Mesothelial cell of epicardium (in vitro differentiated cells): ENCODE data around the gene ZBTB1. TPM values are rescaled to one million over a fixed set of nuclear protein-coding genes. Genes with fewer than 3 reads are reported as not detected.
A peak's percentile ranks its signal among the peaks of the same experiment; 100 is the strongest.

ENCODE experiments used
- DNase-seq, 2 experiments: peaks; one replicate each; pipeline ENCODE4 v3.0.0; 2021; ENCODE audit warnings: low spot score in 2 of 2; ENCODE audit not compliant: unreplicated experiment in 2 of 2
- H3K27ac Mint-ChIP-seq: 2 replicates; pipeline ENCODE4 v1.8.0; 2021; ENCODE audit warnings: mixed read lengths
- H3K27me3 Mint-ChIP-seq: 2 replicates; pipeline ENCODE4 v1.8.0; 2021; ENCODE audit warnings: low read depth, mixed read lengths
- H3K36me3 Mint-ChIP-seq: 2 replicates; pipeline ENCODE4 v1.8.0; 2021; ENCODE audit warnings: mixed read lengths
- H3K4me1 Mint-ChIP-seq: 2 replicates; pipeline ENCODE4 v1.8.0; 2021; ENCODE audit warnings: mixed read lengths
- H3K4me3 Mint-ChIP-seq: 2 replicates; pipeline ENCODE4 v1.8.0; 2021; ENCODE audit warnings: mild to moderate bottlenecking, moderate library complexity, mixed read lengths
- H3K9me3 Mint-ChIP-seq: 2 replicates; pipeline ENCODE4 v1.8.0; 2021; ENCODE audit warnings: mixed read lengths
- total RNA-seq: library from RNA; stranded (reverse); gene quantifications from 3 replicates; pipeline ENCODE4 v1.2.1, GENCODE V29; 2021
- TF ChIP-seq, protein P1 (sequence below): fragments of 200-600 bp; sonication (generic); IDR thresholded peaks from one replicate; pipeline ENCODE4 v1.5.0; 2021; ENCODE audit warnings: antibody characterized with exemption; ENCODE audit not compliant: unreplicated experiment

Gene ZBTB1
- total RNA-seq, 1 donor from 2014 or later: 67.4 TPM

DNA sequence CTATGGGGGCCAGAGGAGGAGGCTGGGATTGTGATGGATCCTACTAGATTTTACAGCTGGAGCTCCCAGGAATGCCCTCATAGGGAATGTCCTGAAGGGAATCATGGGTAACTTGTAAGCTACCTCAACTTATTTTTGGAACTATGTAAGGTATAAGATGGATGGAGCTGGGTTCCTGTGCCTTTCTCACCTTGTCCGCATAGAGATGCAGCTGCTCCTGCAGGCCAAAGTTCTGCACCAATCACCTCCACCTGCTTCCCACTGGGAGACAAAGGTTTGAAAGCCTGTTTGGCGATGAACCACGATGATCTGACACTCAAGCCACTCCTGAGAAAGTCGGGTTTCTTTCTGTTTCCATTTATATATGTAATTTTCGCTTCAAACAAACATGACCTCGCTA, 39.9 kb upstream of the ZBTB1 start:
- no peaks in the 10 kb centered on the region for H3K27me3 Mint-ChIP-seq
- no peaks in the 10 kb centered on the region for H3K9me3 Mint-ChIP-seq
- peaks cover 5% of the 10 kb centered on the region for H3K36me3 Mint-ChIP-seq
- peaks cover 18% of the 10 kb centered on the region for H3K4me1 Mint-ChIP-seq
- TF ChIP-seq, protein P1, sequence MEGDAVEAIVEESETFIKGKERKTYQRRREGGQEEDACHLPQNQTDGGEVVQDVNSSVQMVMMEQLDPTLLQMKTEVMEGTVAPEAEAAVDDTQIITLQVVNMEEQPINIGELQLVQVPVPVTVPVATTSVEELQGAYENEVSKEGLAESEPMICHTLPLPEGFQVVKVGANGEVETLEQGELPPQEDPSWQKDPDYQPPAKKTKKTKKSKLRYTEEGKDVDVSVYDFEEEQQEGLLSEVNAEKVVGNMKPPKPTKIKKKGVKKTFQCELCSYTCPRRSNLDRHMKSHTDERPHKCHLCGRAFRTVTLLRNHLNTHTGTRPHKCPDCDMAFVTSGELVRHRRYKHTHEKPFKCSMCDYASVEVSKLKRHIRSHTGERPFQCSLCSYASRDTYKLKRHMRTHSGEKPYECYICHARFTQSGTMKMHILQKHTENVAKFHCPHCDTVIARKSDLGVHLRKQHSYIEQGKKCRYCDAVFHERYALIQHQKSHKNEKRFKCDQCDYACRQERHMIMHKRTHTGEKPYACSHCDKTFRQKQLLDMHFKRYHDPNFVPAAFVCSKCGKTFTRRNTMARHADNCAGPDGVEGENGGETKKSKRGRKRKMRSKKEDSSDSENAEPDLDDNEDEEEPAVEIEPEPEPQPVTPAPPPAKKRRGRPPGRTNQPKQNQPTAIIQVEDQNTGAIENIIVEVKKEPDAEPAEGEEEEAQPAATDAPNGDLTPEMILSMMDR: no peak
- no peak for DNase-seq
- H3K4me3 Mint-ChIP-seq: peak overlapping the region; percentile 76
- H3K27ac Mint-ChIP-seq: no peak overlapping the region

DNA sequence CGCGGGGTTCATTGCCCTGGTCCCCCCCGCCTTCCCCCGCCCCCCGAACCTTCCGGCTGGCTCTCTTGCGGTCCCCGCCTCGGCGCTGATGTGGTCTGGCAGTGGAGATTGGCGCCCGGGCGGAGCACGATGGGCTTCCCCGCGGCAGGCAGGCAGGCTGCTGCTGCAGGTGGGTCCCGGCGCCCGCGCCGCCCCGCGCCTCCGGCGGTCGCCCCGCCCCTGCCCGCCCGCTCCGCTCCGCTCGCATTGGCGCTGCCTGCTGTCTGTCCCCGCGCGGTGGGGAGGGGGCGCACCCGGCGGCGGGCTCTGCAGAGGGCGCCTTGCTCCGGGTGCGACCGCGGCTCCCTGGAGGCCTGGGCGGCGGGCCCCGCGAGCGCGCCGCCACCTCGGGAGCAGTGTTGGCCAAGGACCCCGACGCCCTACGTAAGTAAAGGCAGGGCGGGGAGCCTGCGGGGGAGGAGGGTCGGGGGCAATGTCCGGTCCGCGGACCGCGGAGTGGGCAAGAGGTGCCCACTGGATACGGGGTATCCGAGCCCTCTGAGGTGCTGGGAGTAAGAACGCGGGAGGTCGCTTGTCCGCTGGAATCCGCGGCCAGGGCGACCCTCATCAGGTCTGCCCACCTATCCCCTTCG, 39.3 kb upstream of the ZBTB1 start, which contains the start of gene AKAP5:
AKAP5 (plus strand) TSS at position 309 of the 632 bp plus-strand sequence. CDS start 2,896 bp downstream, outside the sequence.
- TF ChIP-seq, protein P1: no peak
- H3K27me3 Mint-ChIP-seq: no peaks in the 10 kb centered on the region
- H3K9me3 Mint-ChIP-seq: no peaks in the 10 kb centered on the region
- DNase-seq: peak; percentile 82 to 86
- peaks cover 6% of the 10 kb centered on the region for H3K36me3 Mint-ChIP-seq
- H3K27ac Mint-ChIP-seq: peak within 1 kb of the TSS; percentile 35
- H3K4me3 Mint-ChIP-seq: peak within 1 kb of the TSS; percentile 77
- peaks cover 18% of the 10 kb centered on the region for H3K4me1 Mint-ChIP-seq

DNA sequence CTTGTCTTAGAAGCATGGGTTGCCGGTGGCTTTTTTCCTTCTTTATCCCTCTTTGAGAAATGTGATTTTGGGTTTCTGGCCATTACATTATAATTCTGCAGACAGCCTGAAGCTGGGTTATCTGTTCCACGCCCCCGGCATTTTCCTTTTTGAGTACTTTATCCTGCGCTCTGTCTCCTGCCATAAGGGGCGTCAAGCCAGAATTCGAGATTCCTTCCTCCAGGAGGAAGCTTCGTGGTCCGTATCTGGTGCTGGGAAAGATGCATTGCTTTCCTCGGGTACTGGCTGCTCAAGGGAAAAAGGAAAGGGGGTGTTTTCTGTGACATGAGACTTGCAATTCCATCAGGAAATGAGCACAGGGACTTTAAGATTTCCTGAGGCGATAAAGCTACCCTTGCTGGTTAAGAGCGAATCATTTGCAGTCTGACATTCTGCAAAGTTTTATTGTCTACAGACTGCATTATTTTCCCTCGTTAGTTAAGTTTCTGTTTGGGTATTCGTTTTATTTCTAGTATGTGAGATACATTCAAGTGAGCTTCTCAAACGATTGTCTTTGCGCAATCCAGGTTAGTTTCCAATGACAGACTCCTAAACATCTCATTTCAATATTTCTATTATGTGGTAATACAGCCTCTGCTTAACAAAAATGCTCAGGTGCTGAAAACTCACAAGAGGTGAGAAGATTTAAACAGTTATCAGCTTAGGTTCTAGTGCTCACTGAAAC, 38.6 kb upstream of the ZBTB1 start:
- TF ChIP-seq, protein P1: no peak
- no peaks in the 10 kb centered on the region for H3K9me3 Mint-ChIP-seq
- H3K27ac Mint-ChIP-seq: peak overlapping the region; percentile 35
- peak overlapping the region; percentile 77 for H3K4me3 Mint-ChIP-seq
- no peaks in the 10 kb centered on the region for H3K27me3 Mint-ChIP-seq
- H3K4me1 Mint-ChIP-seq: peaks cover 18% of the 10 kb centered on the region
- H3K36me3 Mint-ChIP-seq: peaks cover 5% of the 10 kb centered on the region
- peak in 1 of 2 experiments; percentile 52 for DNase-seq

DNA sequence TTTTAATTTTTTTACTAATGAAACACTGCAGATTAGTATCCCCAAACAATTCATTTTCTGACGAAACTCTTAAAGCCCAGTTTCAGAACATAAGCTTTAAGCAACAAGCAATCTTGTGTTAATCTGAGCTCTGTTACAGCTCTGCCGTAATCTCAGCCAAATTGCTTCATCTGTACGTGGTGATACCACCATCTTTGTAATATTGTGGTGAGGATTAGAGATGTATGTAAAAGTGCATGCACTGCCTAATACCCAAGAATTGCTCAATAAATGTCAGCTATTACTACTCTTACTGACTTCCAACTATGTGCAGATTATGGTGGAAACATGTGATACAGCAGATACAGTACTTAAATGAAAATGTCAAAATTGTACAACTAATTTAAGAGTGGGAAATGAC, 37.5 kb upstream of the ZBTB1 start:
- Mint-ChIP-seq H3K9me3 (no peaks in the 10 kb centered on the region), H3K36me3 (peaks cover 3% of the 10 kb centered on the region), H3K27ac (no peak overlapping the region), H3K27me3 (no peaks in the 10 kb centered on the region), H3K4me3 (no peak overlapping the region), H3K4me1 (peaks cover 24% of the 10 kb centered on the region)
- DNase-seq: no peak
- TF ChIP-seq, protein P1: no peak

DNA sequence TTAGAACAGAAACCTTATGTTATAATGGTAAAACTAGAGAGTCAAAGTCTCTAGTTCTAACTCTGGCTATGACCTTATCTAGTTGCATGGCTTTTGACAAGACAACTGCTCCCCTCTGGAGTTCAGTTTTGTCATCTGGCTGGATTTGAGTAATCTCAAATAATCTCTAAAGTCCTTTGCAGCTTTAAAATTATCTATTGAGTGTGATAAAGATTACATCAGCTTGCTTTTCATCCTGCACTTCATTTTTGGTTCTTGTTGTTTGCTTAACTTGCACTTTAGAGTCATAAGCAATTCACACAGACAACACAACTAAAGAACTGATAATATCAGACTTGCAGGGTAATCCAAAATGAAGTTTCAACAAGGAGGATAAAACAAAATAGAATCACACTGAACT, 37.0 kb upstream of the ZBTB1 start:
- Mint-ChIP-seq H3K27me3 (no peaks in the 10 kb centered on the region), H3K9me3 (no peaks in the 10 kb centered on the region), H3K27ac (no peak overlapping the region), H3K4me1 (peaks cover 24% of the 10 kb centered on the region), H3K4me3 (no peak overlapping the region), H3K36me3 (peaks cover 3% of the 10 kb centered on the region)
- TF ChIP-seq, protein P1: no peak
- no peak for DNase-seq
